ENCODE results near the gene VIP. TPM values are rescaled to one million over a fixed set of nuclear protein-coding genes. Genes with fewer than 3 reads are reported as not detected.

Gene VIP
- total RNA-seq, 1 experiment from 2014 or later, result not detected

DNA sequence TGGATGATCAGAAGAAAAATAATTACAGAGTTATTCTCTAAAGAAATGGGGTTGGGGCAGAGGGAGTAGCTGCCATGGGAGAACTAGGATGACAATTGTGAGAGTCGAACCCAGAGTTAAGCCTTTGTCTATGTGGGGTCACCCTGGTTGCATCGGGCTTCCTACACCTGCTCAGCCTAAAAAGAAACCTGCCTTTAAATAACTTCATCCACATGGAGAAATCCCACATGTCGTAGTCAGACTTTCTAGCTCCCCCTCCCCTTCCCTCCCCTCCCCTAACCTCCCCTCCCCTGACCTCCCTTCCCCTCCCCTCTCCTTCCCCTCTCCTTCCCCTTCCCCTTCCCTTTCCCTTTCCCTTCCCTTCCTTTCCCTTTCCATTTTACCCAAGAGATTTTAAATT lies 14.7 kb downstream of the VIP start:
- no peak overlapping the region for H3K4me2 ChIP-seq (ENCODE audit: low read length)
- H3K9ac ChIP-seq (ENCODE audit: low read length), result no peak overlapping the region
- no TSS peak for BruUV-seq (replicated peaks)
- no peaks in the 10 kb centered on the region for H3K4me1 ChIP-seq (ENCODE audit: control insufficient read depth in 1 of 2, insufficient read depth in 2 of 2, low read length in 2 of 2)
- DNase-seq (ENCODE audit: low read depth, low spot score), result no peak
- TF ChIP-seq, protein P1, sequence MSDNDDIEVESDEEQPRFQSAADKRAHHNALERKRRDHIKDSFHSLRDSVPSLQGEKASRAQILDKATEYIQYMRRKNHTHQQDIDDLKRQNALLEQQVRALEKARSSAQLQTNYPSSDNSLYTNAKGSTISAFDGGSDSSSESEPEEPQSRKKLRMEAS (IDR thresholded peaks at IDR 0.05), result no peak
- no peak for TF ChIP-seq FOSL1 (IDR thresholded peaks at IDR 0.05; ENCODE audit: low read depth)
- no peak for TF ChIP-seq JUND (IDR thresholded peaks at IDR 0.05)
- no peak for TF ChIP-seq SIN3A (IDR thresholded peaks at IDR 0.05; ENCODE audit: low read depth)
- TF ChIP-seq, protein P2, sequence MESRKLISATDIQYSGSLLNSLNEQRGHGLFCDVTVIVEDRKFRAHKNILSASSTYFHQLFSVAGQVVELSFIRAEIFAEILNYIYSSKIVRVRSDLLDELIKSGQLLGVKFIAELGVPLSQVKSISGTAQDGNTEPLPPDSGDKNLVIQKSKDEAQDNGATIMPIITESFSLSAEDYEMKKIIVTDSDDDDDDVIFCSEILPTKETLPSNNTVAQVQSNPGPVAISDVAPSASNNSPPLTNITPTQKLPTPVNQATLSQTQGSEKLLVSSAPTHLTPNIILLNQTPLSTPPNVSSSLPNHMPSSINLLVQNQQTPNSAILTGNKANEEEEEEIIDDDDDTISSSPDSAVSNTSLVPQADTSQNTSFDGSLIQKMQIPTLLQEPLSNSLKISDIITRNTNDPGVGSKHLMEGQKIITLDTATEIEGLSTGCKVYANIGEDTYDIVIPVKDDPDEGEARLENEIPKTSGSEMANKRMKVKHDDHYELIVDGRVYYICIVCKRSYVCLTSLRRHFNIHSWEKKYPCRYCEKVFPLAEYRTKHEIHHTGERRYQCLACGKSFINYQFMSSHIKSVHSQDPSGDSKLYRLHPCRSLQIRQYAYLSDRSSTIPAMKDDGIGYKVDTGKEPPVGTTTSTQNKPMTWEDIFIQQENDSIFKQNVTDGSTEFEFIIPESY (IDR thresholded peaks at IDR 0.05; ENCODE audit: extremely low read depth, insufficient replicate concordance, low read length), result no peak
- TF ChIP-seq, protein P3, sequence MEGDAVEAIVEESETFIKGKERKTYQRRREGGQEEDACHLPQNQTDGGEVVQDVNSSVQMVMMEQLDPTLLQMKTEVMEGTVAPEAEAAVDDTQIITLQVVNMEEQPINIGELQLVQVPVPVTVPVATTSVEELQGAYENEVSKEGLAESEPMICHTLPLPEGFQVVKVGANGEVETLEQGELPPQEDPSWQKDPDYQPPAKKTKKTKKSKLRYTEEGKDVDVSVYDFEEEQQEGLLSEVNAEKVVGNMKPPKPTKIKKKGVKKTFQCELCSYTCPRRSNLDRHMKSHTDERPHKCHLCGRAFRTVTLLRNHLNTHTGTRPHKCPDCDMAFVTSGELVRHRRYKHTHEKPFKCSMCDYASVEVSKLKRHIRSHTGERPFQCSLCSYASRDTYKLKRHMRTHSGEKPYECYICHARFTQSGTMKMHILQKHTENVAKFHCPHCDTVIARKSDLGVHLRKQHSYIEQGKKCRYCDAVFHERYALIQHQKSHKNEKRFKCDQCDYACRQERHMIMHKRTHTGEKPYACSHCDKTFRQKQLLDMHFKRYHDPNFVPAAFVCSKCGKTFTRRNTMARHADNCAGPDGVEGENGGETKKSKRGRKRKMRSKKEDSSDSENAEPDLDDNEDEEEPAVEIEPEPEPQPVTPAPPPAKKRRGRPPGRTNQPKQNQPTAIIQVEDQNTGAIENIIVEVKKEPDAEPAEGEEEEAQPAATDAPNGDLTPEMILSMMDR (IDR thresholded peaks at IDR 0.05 in 2 of 3, conservative IDR thresholded peaks at IDR 0.05 in 1 of 3; ENCODE audit: borderline replicate concordance in 1 of 3, insufficient read depth in 1 of 3, low read depth in 2 of 3, low read length in 2 of 3), result no peak
- no peak for TF ChIP-seq TCF7L2 (IDR thresholded peaks at IDR 0.05; ENCODE audit: borderline replicate concordance, extremely low read depth, insufficient read depth, insufficient read length)
- TF ChIP-seq EZH2 (IDR thresholded peaks at IDR 0.05), result no peak
- TF ChIP-seq, protein P4, sequence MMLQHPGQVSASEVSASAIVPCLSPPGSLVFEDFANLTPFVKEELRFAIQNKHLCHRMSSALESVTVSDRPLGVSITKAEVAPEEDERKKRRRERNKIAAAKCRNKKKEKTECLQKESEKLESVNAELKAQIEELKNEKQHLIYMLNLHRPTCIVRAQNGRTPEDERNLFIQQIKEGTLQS (IDR thresholded peaks at IDR 0.05), result no peak
- no peak for TF ChIP-seq SRF (IDR thresholded peaks at IDR 0.05; ENCODE audit: low read depth)
- no peak for TF ChIP-seq POLR2AphosphoS5 (IDR thresholded peaks at IDR 0.05; ENCODE audit: low read depth, low read length)
- no peak for TF ChIP-seq ZFX (IDR thresholded peaks at IDR 0.05)
- no peaks in the 10 kb centered on the region for H3K9me3 ChIP-seq (ENCODE audit: control insufficient read depth in 1 of 2, insufficient read depth in 1 of 2, low read depth in 1 of 2, low read length in 2 of 2)
- no peaks in the 10 kb centered on the region for H3K9me2 ChIP-seq (ENCODE audit: insufficient read depth)
- H3K4me3 ChIP-seq (replicated peaks in 1 of 2; ENCODE audit: low read depth in 1 of 2, low read length in 2 of 2), result no peak overlapping the region
- no peak overlapping the region for H3K27ac ChIP-seq (ENCODE audit: low read depth, low read length)
- intact Hi-C loops (cut with micrococcal nuclease), result no loop called here
- H3K79me2 ChIP-seq (ENCODE audit: insufficient read depth, low read length), result no peaks in the 10 kb centered on the region
- H2AFZ ChIP-seq (ENCODE audit: low read depth, low read length, poor library complexity, severe bottlenecking), result no peak overlapping the region
- no peak for ATAC-seq
- no peaks in the 10 kb centered on the region for H4K20me1 ChIP-seq (ENCODE audit: insufficient read depth)
- ChIA-PET RAD21 (ENCODE audit: low non-redundant PET in 1 of 2, low total read pairs in 2 of 2, uncharacterized antibody in 2 of 2, unreplicated experiment in 2 of 2) (no interaction called here), POLR2A (no interaction called here), CTCF (no interaction called here)
- H3K27me3 ChIP-seq (ENCODE audit: insufficient read depth, low read length), result peaks cover 54% of the 10 kb centered on the region; the same call in 1 of the 2 replicates
- H3K36me3 ChIP-seq (ENCODE audit: control insufficient read depth in 1 of 2, insufficient read depth in 2 of 2, low read length in 2 of 2), result no peaks in the 10 kb centered on the region
